ENCODE measurements around the gene CS.

- TF ChIP-seq CTCF (conservative IDR thresholded peaks at IDR 0.05 in 1 of 2, IDR thresholded peaks at IDR 0.05 in 1 of 2; ENCODE audit: extremely low read depth in 1 of 2, insufficient read depth in 1 of 2, low read depth in 1 of 2, low read length in 2 of 2) = no peak
- no peak for TF ChIP-seq EZH2 (IDR thresholded peaks at IDR 0.05; ENCODE audit: borderline replicate concordance, low read length)
Measured at GRCh38 chr12:56267443-56268071, 32.6 kb downstream of the CS start.
